ENCODE results near the gene PNP. TPM values are rescaled to one million over a fixed set of nuclear protein-coding genes. Genes with fewer than 3 reads are reported as not detected.
"Not testable (repeated sequence)": the region's sequence is repeated elsewhere in the genome, so short reads cannot be mapped to it uniquely, and the experiment has no call there.

The PNP gene
- total RNA-seq, 1 experiment from 2014 or later, result 131 TPM

GRCh38 chr14:20452831-20453230, 16.4 kb upstream of the PNP start:
- DNase-seq (ENCODE audit: low spot score); in situ Hi-C loops (cut with HindIII; ENCODE audit: low sequenced_read_pairs): not testable (repeated sequence)

DNA sequence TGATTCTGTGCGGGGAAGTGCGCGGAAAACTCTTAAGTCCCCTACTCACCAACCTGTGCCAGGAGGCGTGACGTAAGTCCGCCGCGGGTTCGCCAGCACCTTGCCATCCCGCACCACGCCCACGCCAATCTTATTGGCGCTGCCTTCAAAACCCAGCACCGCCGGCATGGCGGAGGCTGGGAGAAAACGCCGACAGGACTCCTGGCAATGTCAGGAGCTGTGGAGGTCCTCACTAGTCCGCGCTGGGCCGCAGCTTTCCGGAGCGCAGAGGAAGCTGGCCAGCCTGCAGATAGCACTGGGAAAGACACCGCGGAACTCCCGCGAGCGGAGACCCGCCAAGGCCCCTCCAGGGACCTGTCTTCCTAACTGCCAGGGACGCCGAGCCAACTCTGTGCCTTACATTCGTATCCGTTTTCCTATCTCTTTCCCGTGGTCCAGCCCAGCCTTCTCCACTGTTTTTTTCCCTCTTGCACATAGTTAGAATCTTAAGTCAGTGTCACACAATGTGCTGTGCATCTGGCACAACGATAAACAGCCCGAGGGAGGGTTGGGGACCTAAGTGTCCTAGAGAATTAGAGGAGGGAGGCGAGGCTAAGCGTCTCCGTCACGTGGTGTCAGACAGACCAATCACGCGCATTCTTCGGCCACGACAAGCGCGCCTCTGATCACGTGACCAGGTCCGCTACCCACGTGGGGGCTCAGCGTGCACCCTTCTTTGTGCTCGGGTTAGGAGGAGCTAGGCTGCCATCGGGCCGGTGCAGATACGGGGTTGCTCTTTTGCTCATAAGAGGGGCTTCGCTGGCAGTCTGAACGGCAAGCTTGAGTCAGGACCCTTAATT, 14.5 kb upstream of the PNP start, which contains the start of the genes APEX1 and OSGEP:
Gene APEX1, plus strand, starts transcription at position 711 of the 839 bp plus-strand sequence. CDS start 420 bp downstream, outside the sequence.
Gene OSGEP, minus strand, starts transcription at position 297 of the 839 bp plus-strand sequence. Its CDS starts 129 bp downstream, at position 168.
- in situ Hi-C loops (cut with HindIII; ENCODE audit: low sequenced_read_pairs), result no loop called here
- DNase-seq (ENCODE audit: low spot score), result peak; percentile 99

DNA sequence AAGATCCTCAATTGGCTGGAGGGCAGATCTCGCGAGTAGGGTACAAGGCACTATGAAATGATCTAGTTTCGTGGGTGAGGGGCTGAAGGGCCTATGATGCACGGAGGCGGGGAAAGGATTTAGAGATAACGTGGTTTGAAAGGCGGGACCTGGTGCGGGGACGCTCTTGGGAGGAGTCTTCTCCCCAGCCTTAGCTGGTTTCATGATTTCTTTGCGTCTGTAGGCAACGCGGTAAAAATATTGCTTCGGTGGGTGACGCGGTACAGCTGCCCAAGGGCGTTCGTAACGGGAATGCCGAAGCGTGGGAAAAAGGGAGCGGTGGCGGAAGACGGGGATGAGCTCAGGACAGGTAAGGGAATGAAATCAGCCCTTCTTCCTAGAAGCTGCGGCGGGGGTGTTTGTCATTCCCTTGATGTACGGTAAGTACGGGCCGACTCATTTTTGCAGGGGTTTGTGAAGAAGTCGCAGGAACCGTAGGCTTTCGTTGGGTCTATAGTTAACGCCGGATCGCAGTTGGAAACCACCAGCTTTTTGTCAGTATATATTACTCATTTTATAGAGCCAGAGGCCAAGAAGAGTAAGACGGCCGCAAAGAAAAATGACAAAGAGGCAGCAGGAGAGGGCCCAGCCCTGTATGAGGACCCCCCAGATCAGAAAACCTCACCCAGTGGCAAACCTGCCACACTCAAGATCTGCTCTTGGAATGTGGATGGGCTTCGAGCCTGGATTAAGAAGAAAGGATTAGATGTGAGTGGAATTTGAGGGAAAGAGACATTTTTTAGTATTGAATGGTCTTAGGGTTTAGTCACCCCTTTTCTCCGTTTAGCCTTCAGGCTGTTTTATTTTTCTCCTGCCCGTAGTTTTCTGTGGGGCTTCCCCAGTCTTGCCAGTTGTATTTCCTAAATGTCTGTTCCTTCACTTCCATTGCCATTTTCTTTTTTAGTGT, 13.6 kb upstream of the PNP start:
- DNase-seq (ENCODE audit: low spot score), result no peak
- in situ Hi-C loops (cut with HindIII; ENCODE audit: low sequenced_read_pairs), result no loop called here

- DNase-seq (ENCODE audit: low spot score), result no peak
- in situ Hi-C loops (cut with HindIII; ENCODE audit: low sequenced_read_pairs), result no loop called here
Measured at GRCh38 chr14:20456971-20457370, 12.2 kb upstream of the PNP start.

DNA sequence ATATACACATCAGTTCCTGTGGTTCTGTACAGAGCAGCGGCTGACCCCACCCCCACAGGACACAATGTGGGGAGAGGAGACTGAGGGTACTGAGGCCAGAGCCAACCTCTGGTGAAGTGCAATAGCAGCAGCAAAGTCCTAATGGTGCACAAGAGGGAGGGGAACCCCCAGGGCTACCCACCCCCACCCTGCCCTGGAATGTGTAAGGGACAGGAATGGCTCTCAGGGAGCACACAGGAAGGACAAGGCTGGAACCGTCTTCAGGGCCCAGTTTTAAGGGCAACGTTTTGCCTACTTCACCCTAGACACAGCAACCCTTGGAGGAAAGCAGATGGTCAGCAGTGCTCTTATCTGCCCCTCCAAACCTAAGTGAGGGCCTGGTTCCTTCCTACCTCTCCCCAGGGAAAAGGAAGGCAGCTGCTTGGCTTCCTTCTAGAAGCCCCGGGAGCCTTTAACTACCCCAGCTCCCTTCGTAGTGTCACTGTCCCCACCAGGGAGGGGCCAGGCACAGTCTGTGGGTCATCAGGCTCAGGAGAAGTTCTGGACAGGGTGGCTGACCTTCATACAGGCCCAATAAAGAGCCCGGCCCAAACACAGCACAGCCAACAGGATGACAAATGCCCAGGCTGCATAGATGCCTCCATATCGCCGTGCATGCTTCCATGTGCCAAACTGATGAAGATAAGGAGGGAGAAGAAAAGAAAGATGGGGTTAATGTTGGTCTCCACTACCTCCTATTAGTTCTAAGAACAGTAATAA, 11.0 kb upstream of the PNP start:
- no peak for DNase-seq (ENCODE audit: low spot score)
- in situ Hi-C loops (cut with HindIII; ENCODE audit: low sequenced_read_pairs), result no loop called here

DNA sequence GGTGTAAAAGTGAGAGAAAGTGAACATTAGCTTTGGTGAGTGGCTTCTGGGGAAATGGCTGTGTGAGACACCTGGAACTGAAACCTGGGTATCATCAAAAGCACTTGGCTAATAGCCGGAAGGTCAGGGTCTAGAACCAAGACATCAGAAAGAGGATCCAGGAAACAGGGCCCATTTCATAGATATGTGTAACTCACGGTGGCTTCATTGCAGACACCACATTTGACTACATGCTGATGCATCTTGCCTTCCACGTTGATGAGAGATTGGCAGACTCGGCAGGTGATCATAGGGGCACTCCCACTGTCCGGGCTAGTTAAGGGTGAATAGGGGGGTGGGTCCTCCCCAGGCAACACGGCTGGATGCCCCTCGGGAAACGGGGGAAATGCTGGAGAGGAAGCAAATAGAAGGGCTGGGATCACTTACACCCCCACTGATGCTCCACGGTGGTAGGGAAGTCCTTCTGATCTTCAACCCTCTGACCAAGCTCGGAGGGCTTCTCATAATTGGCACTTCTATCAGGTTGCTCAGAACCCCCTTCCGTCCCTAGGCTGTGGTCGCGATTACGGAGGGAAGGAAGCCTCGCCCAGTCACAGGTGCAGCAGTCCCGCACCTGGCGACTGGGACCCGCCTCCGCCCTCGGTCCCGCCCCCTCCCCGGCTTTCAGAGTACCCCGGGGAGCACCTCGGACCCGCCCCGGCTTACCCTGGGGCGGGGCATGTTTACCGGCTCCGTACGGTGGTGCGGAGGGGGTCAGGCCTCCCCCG, 8.6 kb upstream of the PNP start:
- peak; percentile 7 for DNase-seq (ENCODE audit: low spot score)
- in situ Hi-C loops (cut with HindIII; ENCODE audit: low sequenced_read_pairs), result no loop called here

DNA sequence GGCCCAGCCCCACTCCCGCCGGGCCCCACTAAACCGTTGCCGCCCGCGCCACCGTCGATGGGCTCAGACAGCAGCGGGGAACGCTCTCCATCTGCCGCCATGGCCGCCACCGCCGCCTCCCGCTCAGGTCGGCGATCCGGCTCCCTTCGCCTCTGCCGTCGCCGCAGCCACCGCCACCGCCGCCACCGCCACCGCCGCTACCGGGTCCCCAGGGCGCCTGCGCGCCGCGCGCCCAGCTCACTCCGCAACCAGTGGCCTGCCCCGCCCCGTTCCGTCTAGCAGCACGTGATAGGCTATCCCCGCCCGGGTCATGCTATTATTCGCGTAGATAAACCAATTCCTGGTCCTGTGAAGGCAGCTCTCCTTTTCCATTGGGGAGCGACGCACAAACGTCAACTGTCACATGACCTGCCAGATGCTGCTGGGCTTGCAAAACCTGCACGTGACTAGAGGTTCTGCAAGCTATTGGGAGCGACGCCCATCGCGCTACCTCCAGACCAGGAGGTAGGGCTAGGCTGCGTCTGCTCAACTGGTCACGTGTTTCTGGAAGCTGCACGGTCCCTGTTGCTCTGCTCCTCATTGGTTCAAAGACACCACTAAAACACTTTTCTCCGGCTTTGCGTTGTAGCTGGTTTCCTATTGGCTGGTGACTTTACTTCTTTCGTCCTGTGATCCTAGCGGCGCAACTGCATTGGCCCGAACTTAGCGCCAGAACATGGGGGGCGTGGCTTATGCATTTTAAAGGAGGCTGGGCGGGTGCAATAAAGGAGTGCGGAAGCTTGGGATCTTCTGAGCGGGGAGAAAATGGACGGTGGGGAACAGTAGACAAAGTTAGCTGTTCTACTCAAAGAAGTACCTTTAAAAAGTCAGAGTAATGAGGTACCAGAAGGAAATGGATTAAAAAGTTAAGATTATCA, 7.7 kb upstream of the PNP start, which contains the start of gene PIP4P1:
Gene PIP4P1, minus strand, starts transcription at position 210 of the 917 bp plus-strand sequence. Its CDS starts 109 bp downstream, at position 101.
- in situ Hi-C loops (cut with HindIII; ENCODE audit: low sequenced_read_pairs), result no loop called here
- peak; percentile 100 for DNase-seq (ENCODE audit: low spot score)

DNA sequence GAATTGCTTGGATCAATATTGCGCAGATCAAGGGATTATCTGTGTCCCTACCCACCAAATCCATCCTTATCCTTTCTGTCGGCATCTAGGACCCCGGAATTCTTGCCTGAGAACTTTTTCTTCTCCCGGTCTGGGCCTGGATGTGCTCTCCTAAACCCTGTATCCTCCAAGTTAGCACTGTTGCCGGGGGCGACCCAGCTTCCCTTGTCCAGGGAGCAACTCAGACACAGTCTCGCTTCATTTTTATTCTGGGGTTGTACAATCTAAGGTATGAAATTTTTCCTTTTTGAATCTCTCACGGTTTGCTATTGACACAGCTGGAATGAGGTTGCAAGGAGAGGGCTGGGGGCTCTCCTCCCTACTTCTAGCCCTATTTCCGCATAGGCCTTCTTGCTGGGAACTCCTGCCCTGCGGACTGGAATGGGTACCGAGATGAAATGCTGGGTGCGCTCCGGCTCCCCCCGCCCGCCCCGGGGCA, 403 bp upstream of the PNP start:
- DNase-seq (ENCODE audit: low spot score), result no peak
- in situ Hi-C loops (cut with HindIII; ENCODE audit: low sequenced_read_pairs), result no loop called here

DNA sequence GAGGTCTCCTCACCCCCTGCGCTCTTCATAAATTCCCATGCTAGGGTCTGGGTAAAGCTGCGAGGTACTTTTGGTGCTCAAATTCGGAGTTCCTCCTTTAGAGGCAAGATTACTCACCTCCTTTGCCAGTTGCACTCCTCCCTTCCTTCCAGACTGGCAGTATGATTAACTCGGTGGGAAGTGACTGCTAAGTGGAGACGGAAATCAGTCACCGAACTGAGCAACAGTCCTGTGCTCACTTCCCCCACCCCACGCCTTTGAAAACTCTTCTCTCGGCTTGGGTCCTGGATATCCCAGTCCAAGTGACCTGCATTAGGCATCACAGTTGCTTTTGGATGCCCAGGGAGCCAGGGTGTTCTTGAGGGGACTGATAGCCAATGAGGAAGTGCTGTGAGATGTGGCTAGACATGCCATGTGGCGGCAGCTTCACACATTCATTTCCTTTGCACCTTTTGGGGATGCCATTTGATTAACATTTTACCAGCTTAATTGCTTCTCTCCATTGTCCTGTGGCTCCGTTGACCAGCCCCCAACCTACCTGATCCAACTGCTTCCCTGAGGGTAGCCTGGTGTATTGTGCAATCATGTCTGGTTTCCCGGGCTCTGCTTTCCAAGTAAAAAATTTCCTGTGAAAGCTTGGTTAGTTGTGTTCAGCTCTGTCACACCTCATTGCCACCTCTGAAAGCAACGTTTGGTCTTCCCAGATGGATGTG, 840 bp downstream of the PNP start:
- peak; percentile 62 for DNase-seq (ENCODE audit: low spot score)
- in situ Hi-C loops (cut with HindIII; ENCODE audit: low sequenced_read_pairs), result no loop called here

DNA sequence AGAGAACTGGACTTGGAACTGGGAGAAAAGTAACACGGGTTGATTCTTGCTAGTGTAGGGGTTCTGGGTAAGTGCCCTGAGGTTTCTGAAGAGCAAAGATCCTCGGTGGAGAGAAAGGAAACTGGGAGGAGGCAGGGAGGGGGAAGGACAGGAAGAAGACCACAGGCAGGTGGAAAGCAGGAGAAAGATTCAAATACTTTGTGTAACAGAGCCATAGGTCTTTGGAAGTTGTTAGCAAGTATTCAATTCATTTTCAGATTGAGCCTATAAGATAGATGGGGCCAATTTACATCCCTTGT, 1.3 kb downstream of the PNP start:
- in situ Hi-C loops (cut with HindIII; ENCODE audit: low sequenced_read_pairs), result no loop called here
- DNase-seq (ENCODE audit: low spot score), result no peak

GRCh38 chr14:20472536-20473169, 3.4 kb downstream of the PNP start:
- in situ Hi-C loops (cut with HindIII; ENCODE audit: low sequenced_read_pairs), result no loop called here
- no peak for DNase-seq (ENCODE audit: low spot score)

DNA sequence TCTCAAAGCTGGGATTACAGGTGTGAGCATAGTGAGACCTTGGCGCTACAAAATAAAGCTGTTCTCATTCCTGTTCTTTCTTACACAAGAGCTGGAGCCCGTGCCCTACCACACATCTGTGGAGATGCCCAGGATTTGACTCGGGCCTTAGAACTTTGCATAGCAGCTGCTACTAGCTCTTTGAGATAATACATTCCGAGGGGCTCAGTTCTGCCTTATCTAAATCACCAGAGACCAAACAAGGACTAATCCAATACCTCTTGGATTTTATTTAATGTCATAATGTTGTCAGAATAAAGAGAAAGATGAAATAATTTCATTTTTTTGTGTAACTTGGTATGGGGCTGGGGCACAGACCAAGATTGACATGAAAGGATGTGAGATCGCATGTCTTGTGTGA, 7.6 kb downstream of the PNP start:
- in situ Hi-C loops (cut with HindIII; ENCODE audit: low sequenced_read_pairs), result no loop called here
- no peak for DNase-seq (ENCODE audit: low spot score)

GRCh38 chr14:20477211-20477876, 8.1 kb downstream of the PNP start:
- DNase-seq (ENCODE audit: low spot score), result no peak

DNA sequence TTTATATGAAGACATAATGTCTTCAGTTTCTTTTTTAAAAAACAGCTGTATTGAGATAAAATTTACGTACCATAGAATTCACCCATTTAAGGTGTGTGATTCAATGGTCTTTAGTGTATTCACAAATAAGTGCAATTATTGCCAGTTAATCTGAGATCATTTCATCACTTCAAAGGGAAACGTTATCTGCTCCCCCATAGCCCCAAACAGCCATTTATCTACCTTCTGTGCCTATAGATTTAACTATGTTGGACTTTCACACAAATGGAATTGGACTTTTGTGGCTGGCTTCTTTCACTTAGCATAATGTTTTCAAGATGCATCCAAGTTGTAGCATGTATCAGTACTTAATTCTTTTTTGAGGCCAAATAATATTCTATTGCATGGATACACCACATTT, 9.7 kb downstream of the PNP start:
- DNase-seq (ENCODE audit: low spot score), result no peak
- in situ Hi-C loops (cut with HindIII; ENCODE audit: low sequenced_read_pairs), result no loop called here

More at GRCh38 chr14:20477211-20477876, 8.1 kb downstream of the PNP start:
- in situ Hi-C loops (cut with HindIII; ENCODE audit: low sequenced_read_pairs), result no loop called here

- in situ Hi-C loops (cut with HindIII; ENCODE audit: low sequenced_read_pairs), result no loop called here
- DNase-seq (ENCODE audit: low spot score), result no peak
Measured at GRCh38 chr14:20482382-20482781, 13.2 kb downstream of the PNP start.

GRCh38 chr14:20485900-20486299, 16.7 kb downstream of the PNP start:
- DNase-seq (ENCODE audit: low spot score), result no peak
- in situ Hi-C loops (cut with HindIII; ENCODE audit: low sequenced_read_pairs), result no loop called here

All from G401 (cell line).